Neutrophil (primary cell): ENCODE data around the gene ENDOV.

Experiments used
- H3K27ac ChIP-seq: fragments of 200-600 bp; sonication (generic); 2 replicates; pipeline ENCODE4 v1.5.1; 2016; ENCODE audit warnings: mild to moderate bottlenecking, moderate library complexity
- H3K27me3 ChIP-seq: fragments of 200-600 bp; sonication (generic); 2 replicates; pipeline ENCODE4 v1.6.0; 2016; ENCODE audit warnings: mild to moderate bottlenecking
- H3K36me3 ChIP-seq: fragments of 200-600 bp; sonication (generic); 2 replicates; pipeline ENCODE4 v1.5.1; 2017
- H3K4me1 ChIP-seq, 2 experiments: fragments of 200-600 bp in 1 of 2; sonication (generic) in 1 of 2; 1 replicate in 1 of 2; 2 replicates in 1 of 2; pipeline versions ENCODE4 v1.5.1 to v1.6.1; 2013 to 2016; ENCODE audit warnings: low read depth in 1 of 2, low read length in 1 of 2, mild to moderate bottlenecking in 1 of 2, moderate library complexity in 1 of 2; ENCODE audit not compliant: control insufficient read depth in 1 of 2, insufficient read depth in 1 of 2
- H3K4me3 ChIP-seq, 2 experiments: fragments of 200-600 bp in 1 of 2; sonication (generic) in 1 of 2; 1 replicate in 1 of 2; 2 replicates in 1 of 2; pipeline ENCODE4 v1.5.1; 2013 to 2016; ENCODE audit warnings: low read depth in 1 of 2, low read length in 1 of 2, mild to moderate bottlenecking in 1 of 2, moderate library complexity in 1 of 2
- H3K9me3 ChIP-seq: fragments of 200-600 bp; sonication (generic); 2 replicates; pipeline ENCODE4 v1.5.1; 2016
- CTCF ChIP-seq: fragments of 200-600 bp; sonication (generic); IDR thresholded peaks from 2 replicates; pipeline ENCODE4 v1.5.1; 2016; ENCODE audit warnings: antibody characterized with exemption

ENDOV gene

GRCh38 chr17:80372922-80373570 lies 41.9 kb upstream of the ENDOV start:
- TF ChIP-seq CTCF: no peak
- H3K4me3 ChIP-seq: no peak overlapping the region
- H3K27ac ChIP-seq: no peak overlapping the region
- no peaks in the 10 kb centered on the region for H3K4me1 ChIP-seq
- H3K9me3 ChIP-seq: no peaks in the 10 kb centered on the region
- peaks cover 100% of the 10 kb centered on the region for H3K36me3 ChIP-seq
- no peaks in the 10 kb centered on the region for H3K27me3 ChIP-seq

- no peaks in the 10 kb centered on the region for H3K9me3 ChIP-seq
- H3K27me3 ChIP-seq: no peaks in the 10 kb centered on the region
- peaks cover 100% of the 10 kb centered on the region for H3K36me3 ChIP-seq
- H3K4me3 ChIP-seq: no peak overlapping the region
- TF ChIP-seq CTCF: no peak
- no peak overlapping the region for H3K27ac ChIP-seq
- H3K4me1 ChIP-seq: no peaks in the 10 kb centered on the region
These were observed 40.8 kb upstream of the ENDOV start for GRCh38 chr17:80374039-80374731.

GRCh38 chr17:80374732-80375585 lies 40.0 kb upstream of the ENDOV start:
- no peak for TF ChIP-seq CTCF
- Histone ChIP-seq H3K36me3 (peaks cover 100% of the 10 kb centered on the region), H3K27ac (no peak overlapping the region), H3K9me3 (no peaks in the 10 kb centered on the region), H3K27me3 (no peaks in the 10 kb centered on the region), H3K4me1 (no peaks in the 10 kb centered on the region), H3K4me3 (no peak overlapping the region)

GRCh38 chr17:80376531-80376930 lies 38.4 kb upstream of the ENDOV start:
- TF ChIP-seq CTCF: no peak
- H3K4me1 ChIP-seq: no peaks in the 10 kb centered on the region

GRCh38 chr17:80377798-80378197 lies 37.2 kb upstream of the ENDOV start:
- H3K27me3 ChIP-seq: no peaks in the 10 kb centered on the region
- TF ChIP-seq CTCF: no peak
- peaks cover 100% of the 10 kb centered on the region for H3K36me3 ChIP-seq
- no peak overlapping the region for H3K4me3 ChIP-seq
- H3K4me1 ChIP-seq: no peaks in the 10 kb centered on the region
- H3K27ac ChIP-seq: no peak overlapping the region
- H3K9me3 ChIP-seq: no peaks in the 10 kb centered on the region

More at GRCh38 chr17:80376531-80376930, 38.4 kb upstream of the ENDOV start:
- Histone ChIP-seq H3K27me3 (no peaks in the 10 kb centered on the region), H3K4me3 (no peak overlapping the region), H3K9me3 (no peaks in the 10 kb centered on the region), H3K27ac (no peak overlapping the region), H3K36me3 (peaks cover 100% of the 10 kb centered on the region)
